Spleen (tissue), 11 donors: ENCODE results near the gene TMEM163. TPM values are rescaled to one million over a fixed set of nuclear protein-coding genes. Genes with fewer than 3 reads are reported as not detected.

ENCODE experiments used
- DNase-seq: peaks from one replicate; pipeline ENCODE4 v3.0.0-alpha.2; 2020
- H3K27ac ChIP-seq, 8 donors: fragments of 200-600 bp; sonication (generic) in 7 of 8; 1 replicate in 4 of 8; 2 replicates in 4 of 8; pipeline versions ENCODE4 v1.5.0 to v1.8.0; 2016 to 2021; ENCODE audit warnings: inconsistent platforms in 4 of 8, mild to moderate bottlenecking in 4 of 8, moderate library complexity in 1 of 8
- H3K27me3 ChIP-seq, 7 donors: fragments of 200-600 bp; sonication (generic) in 6 of 7; replicated peaks in 1 of 7; 1 replicate in 4 of 7; 2 replicates in 3 of 7; pipeline versions ENCODE4 v1.5.0 to v1.8.0; 2016 to 2021; ENCODE audit warnings: inconsistent platforms in 3 of 7, mild to moderate bottlenecking in 1 of 7
- H3K36me3 ChIP-seq, 6 donors: fragments of 200-600 bp; sonication (generic) in 5 of 6; 1 replicate in 4 of 6; 2 replicates in 2 of 6; pipeline versions ENCODE4 v1.5.0 to v1.8.0; 2016 to 2021; ENCODE audit warnings: inconsistent platforms in 2 of 6
- H3K4me1 ChIP-seq, 6 donors: fragments of 200-600 bp; sonication (generic) in 5 of 6; 1 replicate in 3 of 6; 2 replicates in 3 of 6; pipeline versions ENCODE4 v1.5.0 to v1.8.0; 2016 to 2021; ENCODE audit warnings: inconsistent platforms in 3 of 6
- H3K4me3 ChIP-seq, 8 donors: fragments of 200-600 bp; sonication (generic) in 7 of 8; 1 replicate in 4 of 8; 2 replicates in 4 of 8; pipeline versions ENCODE4 v1.5.0 to v1.8.0; 2016 to 2021; ENCODE audit warnings: inconsistent platforms in 4 of 8, mild to moderate bottlenecking in 4 of 8, moderate library complexity in 2 of 8
- H3K9me3 ChIP-seq, 8 donors: fragments of 200-600 bp; sonication (generic) in 7 of 8; 1 replicate in 4 of 8; 2 replicates in 4 of 8; pipeline versions ENCODE4 v1.5.0 to v1.8.0; 2016 to 2021; ENCODE audit warnings: inconsistent platforms in 4 of 8
- CTCF ChIP-seq, 11 experiments: fragments of 200-600 bp in 7 of 11; fragments of 450-650 bp in 4 of 11; sonication (generic) in 4 of 11; IDR thresholded peaks in 8 of 11; conservative IDR thresholded peaks in 3 of 11; 1 replicate in 7 of 11; 2 replicates in 4 of 11; pipeline versions ENCODE4 v1.4.0 to v1.8.0; 2016 to 2021; ENCODE audit warnings: antibody characterized with exemption in 11 of 11, inconsistent platforms in 4 of 11, mild to moderate bottlenecking in 1 of 11
- POLR2A ChIP-seq, 3 donors: fragments of 450-650 bp; IDR thresholded peaks; one replicate each; pipeline ENCODE4 v1.5.1; 2017; ENCODE audit warnings: antibody characterized with exemption in 3 of 3, mild to moderate bottlenecking in 1 of 3
- POLR2AphosphoS5 ChIP-seq, 3 donors: sonication (generic); formaldehyde crosslinking; IDR thresholded peaks; one replicate each; pipeline ENCODE4 v1.5.1; 2017; ENCODE audit warnings: antibody characterized with exemption in 3 of 3
- WGBS, 5 donors: extraction: QIAGEN DNeasy Blood & Tissue Kit in 3 of 5; methylation state at CpG; one replicate each; pipeline versions ENCODE4 v1.1.5 to v1.1.7; 2013 to 2018; 5-methylcytosine and 5-hydroxymethylcytosine counted together
- intact Hi-C: fragments of 100-400 bp; cut with DNase I; formaldehyde crosslinking; loops from one replicate; pipeline ENCODE4 v1.15.0; 2023; ENCODE audit warnings: low total_unique reads
- polyA plus RNA-seq, 3 donors: library from polyadenylated mRNA; stranded (reverse); fragments of 200-250 nt; gene quantifications; one replicate each; pipeline ENCODE4 v1.2.1, GENCODE V29; 2013
- total RNA-seq, 7 donors: library from RNA; depleted of rRNA in 3 of 7; stranded (reverse); fragments of >200 nt in 3 of 7; fragmentation: NEBNext Ultra II Directional in 4 of 7; extraction: Animal tissue kit (Norgen Biotek cat#: 25700) in 4 of 7; gene quantifications; one replicate each; pipeline versions ENCODE4 v1.1.0 to v1.2.1, GENCODE V29; 2016 to 2021
- donor health status: healthy with polysubstance abuse.
- donor health status: DM: no; HTN: no; CAD: no; lungs with moderate emphysema.
- donor health status: DM: no; HTN: no; CAD: no.
- donor health status: Bipolar disorder and iron deficiency.
- donor health status: healthy.
- donor health status: DM: no; HTN: no; CAD: no.
- donor health status: DM: yes; HTN: yes; CAD: no.

The TMEM163 gene
- total and polyA plus RNA-seq, 10 donors: 2.4 to 12.5 (median 3.7) TPM

GRCh38 chr2:134411828-134412638 lies 306.8 kb downstream of the TMEM163 start:
- H3K4me1 ChIP-seq: peaks cover 7 to 53% (median 40%) of the 10 kb centered on the region in 6 donors
- intact Hi-C loops: loop anchor here (2.0 to 5.0 kb wide), 2 partner anchors 165 to 293 kb away; no protein-coding TSS in a partner anchor
- peaks cover 0 to 58% (median 17%) of the 10 kb centered on the region in 6 donors for H3K36me3 ChIP-seq
- TF ChIP-seq POLR2AphosphoS5 (IDR thresholded peaks at IDR 0.05) (peak in 2 of 3 donors; percentile 42 to 74), POLR2A (IDR thresholded peaks at IDR 0.05) (no peak), CTCF (IDR thresholded peaks at IDR 0.05 in 8 of 11, conservative IDR thresholded peaks at IDR 0.05 in 3 of 11) (peak; percentile 44 to 80 (median 68))
- H3K4me3 ChIP-seq: no peak overlapping the region
- H3K27ac ChIP-seq: peak overlapping the region; percentile 10 to 74 (median 58)
- 44 to 74% (median 48%) methylated on average over 5 to 8 of the region's 8 CpGs for WGBS, 5 donors
- peak; percentile 89 for DNase-seq
- H3K27me3 ChIP-seq: no peaks in the 10 kb centered on the region
- H3K9me3 ChIP-seq: no peaks in the 10 kb centered on the region

GRCh38 chr2:134411279-134411827 lies 307.4 kb downstream of the TMEM163 start:
- TF ChIP-seq POLR2A (IDR thresholded peaks at IDR 0.05): no peak
- no peak for TF ChIP-seq POLR2AphosphoS5 (IDR thresholded peaks at IDR 0.05)
- TF ChIP-seq CTCF (IDR thresholded peaks at IDR 0.05 in 8 of 11, conservative IDR thresholded peaks at IDR 0.05 in 3 of 11): no peak
- no peaks in the 10 kb centered on the region for H3K9me3 ChIP-seq
- intact Hi-C loops: loop anchor here (5.0 kb wide), 1 partner anchor 164 kb away; no protein-coding TSS in a partner anchor
- H3K4me1 ChIP-seq: peaks cover 7 to 60% (median 40%) of the 10 kb centered on the region in 6 donors
- WGBS, 5 donors: 58 to 68% (median 59%) methylated on average over 6 of the region's 6 CpGs
- no peak overlapping the region for H3K4me3 ChIP-seq
- H3K27me3 ChIP-seq: no peaks in the 10 kb centered on the region
- peaks cover 0 to 58% (median 18%) of the 10 kb centered on the region in 6 donors for H3K36me3 ChIP-seq
- no peak for DNase-seq
- H3K27ac ChIP-seq: peak overlapping the region; percentile 10 to 74 (median 58)

- H3K27me3 ChIP-seq: no peaks in the 10 kb centered on the region
- DNase-seq: no peak
- H3K4me3 ChIP-seq: no peak overlapping the region
- H3K9me3 ChIP-seq: no peaks in the 10 kb centered on the region
- peaks cover 7 to 65% (median 40%) of the 10 kb centered on the region in 6 donors for H3K4me1 ChIP-seq
- intact Hi-C loops: loop anchor here (5.0 kb wide), 1 partner anchor 164 kb away; no protein-coding TSS in a partner anchor
- WGBS, 5 donors: 62 to 70% (median 70%) methylated on average over 5 of the region's 5 CpGs
- H3K27ac ChIP-seq: peak overlapping the region in 7 of 8 donors; percentile 16 to 74 (median 63)
- peaks cover 0 to 58% (median 20%) of the 10 kb centered on the region in 6 donors for H3K36me3 ChIP-seq
- TF ChIP-seq POLR2AphosphoS5 (IDR thresholded peaks at IDR 0.05): no peak
- no peak for TF ChIP-seq CTCF (IDR thresholded peaks at IDR 0.05 in 8 of 11, conservative IDR thresholded peaks at IDR 0.05 in 3 of 11)
- TF ChIP-seq POLR2A (IDR thresholded peaks at IDR 0.05): no peak
Observed at GRCh38 chr2:134410831-134411231, 308.0 kb downstream of the TMEM163 start.

- intact Hi-C loops: loop anchor here (5.0 kb wide), 1 partner anchor 163 kb away; no protein-coding TSS in a partner anchor
- Histone ChIP-seq H3K27ac (peak overlapping the region in 3 of 8 donors; percentile 63 to 74 (median 69)), H3K27me3 (no peaks in the 10 kb centered on the region), H3K9me3 (no peaks in the 10 kb centered on the region), H3K36me3 (peaks cover 0 to 60% (median 23%) of the 10 kb centered on the region in 6 donors), H3K4me3 (no peak overlapping the region), H3K4me1 (peaks cover 7 to 70% (median 40%) of the 10 kb centered on the region in 6 donors)
- no peak for DNase-seq
- 41 to 86% (median 68%) methylated on average over 2 of the region's 2 CpGs for WGBS, 5 donors
- TF ChIP-seq POLR2AphosphoS5 (IDR thresholded peaks at IDR 0.05) (no peak), POLR2A (IDR thresholded peaks at IDR 0.05) (no peak), CTCF (IDR thresholded peaks at IDR 0.05 in 8 of 11, conservative IDR thresholded peaks at IDR 0.05 in 3 of 11) (no peak)
Observed at GRCh38 chr2:134410006-134410405, 308.8 kb downstream of the TMEM163 start.
